Gastrocnemius medialis (tissue), 4 donors: Measurements from ENCODE around the gene PRORP. TPM values are rescaled to one million over a fixed set of nuclear protein-coding genes. Genes with fewer than 3 reads are reported as not detected.

Source experiments
- ATAC-seq, 2 donors: fragments of 150-250 bp; one replicate each; pipeline ENCODE4 v1.9.1; 2016
- DNase-seq, 2 donors: peaks; one replicate each; pipeline ENCODE4 v3.0.0-alpha.2; 2019
- H3K27ac ChIP-seq, 4 donors: fragments of 200-600 bp; sonication (generic); 1 replicate in 1 of 4; 2 replicates in 3 of 4; pipeline ENCODE4 v1.5.1; 2016 to 2018; ENCODE audit warnings: mild to moderate bottlenecking in 2 of 4, moderate library complexity in 1 of 4
- H3K27me3 ChIP-seq, 3 donors: fragments of 200-600 bp; sonication (generic) in 2 of 3; 1 replicate in 1 of 3; 2 replicates in 2 of 3; pipeline versions ENCODE4 v1.5.1 to v1.6.0; 2016 to 2019; ENCODE audit warnings: mild to moderate bottlenecking in 1 of 3, moderate library complexity in 1 of 3
- H3K36me3 ChIP-seq, 2 donors: fragments of 200-600 bp; sonication (generic) in 1 of 2; one replicate each; pipeline ENCODE4 v1.5.1; 2017 to 2018
- H3K4me1 ChIP-seq, 2 donors: fragments of 200-600 bp; sonication (generic) in 1 of 2; one replicate each; pipeline ENCODE4 v1.5.1; 2016 to 2017; ENCODE audit warnings: mild to moderate bottlenecking in 2 of 2
- H3K4me3 ChIP-seq, 4 donors: fragments of 200-600 bp; sonication (generic) in 3 of 4; 1 replicate in 1 of 4; 2 replicates in 3 of 4; pipeline ENCODE4 v1.5.1; 2016 to 2019; ENCODE audit warnings: mild to moderate bottlenecking in 2 of 4
- H3K9me3 ChIP-seq, 3 donors: fragments of 200-600 bp; sonication (generic) in 2 of 3; 1 replicate in 1 of 3; 2 replicates in 2 of 3; pipeline ENCODE4 v1.5.1; 2016 to 2019
- POLR2A ChIP-seq, 2 donors: fragments of 450-650 bp; IDR thresholded peaks; one replicate each; pipeline ENCODE4 v1.6.1; 2017; ENCODE audit warnings: antibody characterized with exemption in 2 of 2, mild to moderate bottlenecking in 2 of 2, moderate library complexity in 2 of 2
- in situ Hi-C, 4 donors: fragments of 200-750 bp; cut with MboI; loops; one replicate each; pipeline versions ENCODE4 v1.15.0 to v1.8.0; 2017; ENCODE audit warnings: low sequenced_read_pairs in 4 of 4
- intact Hi-C: fragments of 100-400 bp; cut with DNase I; formaldehyde crosslinking; loops from one replicate; pipeline ENCODE4 v1.15.1; 2023; ENCODE audit warnings: low total_unique reads
- total RNA-seq, 4 donors: library from RNA; depleted of rRNA; stranded (reverse); fragments of >200 nt; gene quantifications; one replicate each; pipeline versions ENCODE4 v1.1.0 to v1.2.3, GENCODE V29; 2016
- TF ChIP-seq, protein P1 (sequence below), 5 experiments: fragments of 450-650 bp in 3 of 5; fragments of 200-600 bp in 2 of 5; sonication (generic) in 2 of 5; IDR thresholded peaks in 4 of 5; conservative IDR thresholded peaks in 1 of 5; 1 replicate in 4 of 5; 2 replicates in 1 of 5; pipeline ENCODE4 v1.5.1; 2016 to 2019; ENCODE audit warnings: antibody characterized with exemption in 5 of 5, mild to moderate bottlenecking in 3 of 5, moderate library complexity in 3 of 5

The PRORP gene
- total RNA-seq, 4 donors from 2014 or later, result 14.8 to 21.8 (median 20.0) TPM

DNA sequence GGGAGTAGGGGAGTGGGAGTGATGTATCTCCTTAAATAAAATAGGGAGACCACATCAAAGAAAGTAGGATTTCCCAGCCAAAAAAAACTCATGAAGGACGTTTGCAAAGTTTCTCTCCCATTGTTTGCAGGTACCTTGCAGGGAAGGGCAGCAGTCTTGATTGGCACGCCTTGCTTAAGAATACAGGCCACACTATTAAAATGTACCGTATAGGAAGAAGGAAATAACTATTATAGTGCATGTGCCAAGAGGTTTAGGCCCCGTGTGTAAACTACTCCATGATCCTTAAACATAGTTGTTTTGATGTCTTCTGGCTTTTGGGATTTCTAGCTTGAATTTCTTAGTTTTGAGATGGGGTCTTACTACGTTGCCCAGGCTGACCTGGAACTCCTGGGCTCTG lies 42.5 kb downstream of the PRORP start:
- intact Hi-C loops, result no loop called here
- H3K27me3 ChIP-seq, result no peaks in the 10 kb centered on the region
- in situ Hi-C loops, result no loop called here
- no peak overlapping the region for H3K27ac ChIP-seq
- no peaks in the 10 kb centered on the region for H3K9me3 ChIP-seq
- TF ChIP-seq, protein P1, sequence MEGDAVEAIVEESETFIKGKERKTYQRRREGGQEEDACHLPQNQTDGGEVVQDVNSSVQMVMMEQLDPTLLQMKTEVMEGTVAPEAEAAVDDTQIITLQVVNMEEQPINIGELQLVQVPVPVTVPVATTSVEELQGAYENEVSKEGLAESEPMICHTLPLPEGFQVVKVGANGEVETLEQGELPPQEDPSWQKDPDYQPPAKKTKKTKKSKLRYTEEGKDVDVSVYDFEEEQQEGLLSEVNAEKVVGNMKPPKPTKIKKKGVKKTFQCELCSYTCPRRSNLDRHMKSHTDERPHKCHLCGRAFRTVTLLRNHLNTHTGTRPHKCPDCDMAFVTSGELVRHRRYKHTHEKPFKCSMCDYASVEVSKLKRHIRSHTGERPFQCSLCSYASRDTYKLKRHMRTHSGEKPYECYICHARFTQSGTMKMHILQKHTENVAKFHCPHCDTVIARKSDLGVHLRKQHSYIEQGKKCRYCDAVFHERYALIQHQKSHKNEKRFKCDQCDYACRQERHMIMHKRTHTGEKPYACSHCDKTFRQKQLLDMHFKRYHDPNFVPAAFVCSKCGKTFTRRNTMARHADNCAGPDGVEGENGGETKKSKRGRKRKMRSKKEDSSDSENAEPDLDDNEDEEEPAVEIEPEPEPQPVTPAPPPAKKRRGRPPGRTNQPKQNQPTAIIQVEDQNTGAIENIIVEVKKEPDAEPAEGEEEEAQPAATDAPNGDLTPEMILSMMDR (IDR thresholded peaks at IDR 0.05 in 4 of 5, conservative IDR thresholded peaks at IDR 0.05 in 1 of 5), result no peak
- no peak for TF ChIP-seq POLR2A (IDR thresholded peaks at IDR 0.05)
- DNase-seq, result no peak
- no peak overlapping the region for H3K4me3 ChIP-seq
- no peaks in the 10 kb centered on the region for H3K4me1 ChIP-seq
- no peak for ATAC-seq
- H3K36me3 ChIP-seq, result no peaks in the 10 kb centered on the region

DNA sequence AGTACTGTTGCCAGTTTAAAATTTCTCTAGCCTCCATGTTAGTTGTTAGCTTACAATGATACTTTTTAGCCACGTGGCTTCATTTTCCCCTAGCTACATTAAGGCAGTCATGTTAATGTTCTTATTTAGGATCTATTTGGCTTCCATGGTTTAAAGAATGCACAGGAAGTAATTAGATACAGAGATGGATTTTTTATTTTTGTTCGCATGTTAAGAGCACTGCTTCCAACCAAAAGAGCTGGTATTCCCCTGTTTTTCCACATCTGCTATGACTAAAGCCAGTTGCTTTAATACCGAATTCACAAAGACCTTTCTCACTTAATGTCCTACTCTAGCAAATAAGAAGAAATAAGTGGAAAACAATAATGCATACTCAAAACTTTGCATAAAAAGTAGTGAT lies 45.1 kb downstream of the PRORP start:
- Histone ChIP-seq H3K4me1 (no peaks in the 10 kb centered on the region), H3K27me3 (no peaks in the 10 kb centered on the region), H3K4me3 (no peak overlapping the region), H3K9me3 (no peaks in the 10 kb centered on the region), H3K27ac (no peak overlapping the region), H3K36me3 (no peaks in the 10 kb centered on the region)
- intact Hi-C loops (no loop called here), in situ Hi-C loops (no loop called here)
- DNase-seq (no peak), ATAC-seq (no peak)
- TF ChIP-seq, protein P1 (IDR thresholded peaks at IDR 0.05 in 4 of 5, conservative IDR thresholded peaks at IDR 0.05 in 1 of 5), result no peak
- no peak for TF ChIP-seq POLR2A (IDR thresholded peaks at IDR 0.05)

Other genes starting within 250 kb of the PRORP start
- 10 to 100 TPM; 11.6 to 18.5 (median 14.7) TPM for gene BAZ1A, start 247.2 kb upstream of the PRORP start, total RNA-seq
- gene SRP54, start 139.6 kb upstream of the PRORP start, total RNA-seq, result 10 to 100 TPM; 33.7 to 40.0 (median 34.6) TPM
- gene FAM177A1, start 76.3 kb upstream of the PRORP start, total RNA-seq, result 10 to 100 TPM; 13.5 to 35.8 (median 21.8) TPM
- 10 to 100 TPM; 27.9 to 59.4 (median 33.2) TPM for gene PPP2R3C, start 562 bp upstream of the PRORP start, total RNA-seq
- gene PSMA6, start 169.8 kb downstream of the PRORP start, total RNA-seq, result 100 to 1,000 TPM; 323 to 502 (median 464) TPM